IMR-90 (cell line): ENCODE results near the gene STIM1.

ENCODE experiments used
- BHLHE40 ChIP-seq: fragments of 150-350 bp; IDR thresholded peaks from 2 replicates; pipeline ENCODE4 v1.6.1; 2016; ENCODE audit warnings: mild to moderate bottlenecking, low read depth, low read length
- CEBPB ChIP-seq: IDR thresholded peaks from 2 replicates; pipeline ENCODE4 v1.6.1; 2012; ENCODE audit warnings: low read depth, low read length, improper control_type of control experiment
- FOS ChIP-seq: fragments of 150-350 bp; IDR thresholded peaks from 2 replicates; pipeline ENCODE4 v1.6.1; 2016; ENCODE audit warnings: low read depth, low read length
- MAZ ChIP-seq: IDR thresholded peaks from 2 replicates; pipeline ENCODE4 v1.6.1; 2012; ENCODE audit warnings: low read depth, mild to moderate bottlenecking, low read length, improper control_type of control experiment, moderate library complexity, borderline replicate concordance
- NFE2L2 ChIP-seq: fragments of 150-350 bp; IDR thresholded peaks from 2 replicates; pipeline ENCODE4 v1.6.1; 2016; ENCODE audit warnings: low read depth, mild to moderate bottlenecking, low read length
- POLR2A ChIP-seq: IDR thresholded peaks from 2 replicates; pipeline ENCODE4 v1.6.1; 2012; ENCODE audit warnings: mild to moderate bottlenecking, low read depth, low read length
- SMC3 ChIP-seq: fragments of 150-350 bp; IDR thresholded peaks from 2 replicates; pipeline ENCODE4 v1.6.1; 2016; ENCODE audit warnings: low read depth, mild to moderate bottlenecking, antibody characterized with exemption, low read length, moderate library complexity
- TF ChIP-seq, protein P1 (sequence below): conservative IDR thresholded peaks from 2 replicates; pipeline ENCODE4 v1.5.1; 2012; ENCODE audit warnings: mild to moderate bottlenecking, low read depth, low read length, improper control_type of control experiment
- TF ChIP-seq, protein P2 (sequence below): fragments of 150-350 bp; IDR thresholded peaks from 2 replicates; pipeline ENCODE4 v1.6.1; 2017; ENCODE audit warnings: mild to moderate bottlenecking, antibody characterized with exemption, low read length, low read depth

- TF ChIP-seq, protein P1, sequence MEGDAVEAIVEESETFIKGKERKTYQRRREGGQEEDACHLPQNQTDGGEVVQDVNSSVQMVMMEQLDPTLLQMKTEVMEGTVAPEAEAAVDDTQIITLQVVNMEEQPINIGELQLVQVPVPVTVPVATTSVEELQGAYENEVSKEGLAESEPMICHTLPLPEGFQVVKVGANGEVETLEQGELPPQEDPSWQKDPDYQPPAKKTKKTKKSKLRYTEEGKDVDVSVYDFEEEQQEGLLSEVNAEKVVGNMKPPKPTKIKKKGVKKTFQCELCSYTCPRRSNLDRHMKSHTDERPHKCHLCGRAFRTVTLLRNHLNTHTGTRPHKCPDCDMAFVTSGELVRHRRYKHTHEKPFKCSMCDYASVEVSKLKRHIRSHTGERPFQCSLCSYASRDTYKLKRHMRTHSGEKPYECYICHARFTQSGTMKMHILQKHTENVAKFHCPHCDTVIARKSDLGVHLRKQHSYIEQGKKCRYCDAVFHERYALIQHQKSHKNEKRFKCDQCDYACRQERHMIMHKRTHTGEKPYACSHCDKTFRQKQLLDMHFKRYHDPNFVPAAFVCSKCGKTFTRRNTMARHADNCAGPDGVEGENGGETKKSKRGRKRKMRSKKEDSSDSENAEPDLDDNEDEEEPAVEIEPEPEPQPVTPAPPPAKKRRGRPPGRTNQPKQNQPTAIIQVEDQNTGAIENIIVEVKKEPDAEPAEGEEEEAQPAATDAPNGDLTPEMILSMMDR = no peak
- TF ChIP-seq NFE2L2 (no peak), FOS (no peak), POLR2A (no peak), BHLHE40 (no peak), MAZ (no peak), CEBPB (no peak), SMC3 (no peak)
- TF ChIP-seq, protein P2, sequence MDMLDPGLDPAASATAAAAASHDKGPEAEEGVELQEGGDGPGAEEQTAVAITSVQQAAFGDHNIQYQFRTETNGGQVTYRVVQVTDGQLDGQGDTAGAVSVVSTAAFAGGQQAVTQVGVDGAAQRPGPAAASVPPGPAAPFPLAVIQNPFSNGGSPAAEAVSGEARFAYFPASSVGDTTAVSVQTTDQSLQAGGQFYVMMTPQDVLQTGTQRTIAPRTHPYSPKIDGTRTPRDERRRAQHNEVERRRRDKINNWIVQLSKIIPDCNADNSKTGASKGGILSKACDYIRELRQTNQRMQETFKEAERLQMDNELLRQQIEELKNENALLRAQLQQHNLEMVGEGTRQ = no peak
Observed at GRCh38 chr11:4085575-4085974, 230.1 kb downstream of the STIM1 start.
